HG03159 (cell line): Measurements from ENCODE around the gene REC114.
"Not testable (repeated sequence)": the region's sequence is repeated elsewhere in the genome, so short reads cannot be mapped to it uniquely, and the experiment has no call there.

Experiments used
- ATAC-seq: cut with Tn5 transposase; IDR thresholded peaks from one replicate; pipeline ENCODE4 v1.9.1; 2021; ENCODE audit warnings: mild to moderate bottlenecking, moderate library complexity; ENCODE audit not compliant: unreplicated experiment

REC114 gene

GRCh38 chr15:73522011-73522410 is 79.0 kb downstream of the REC114 start:
- ATAC-seq: no peak

- ATAC-seq: no peak
These were observed 82.0 kb downstream of the REC114 start for GRCh38 chr15:73524919-73525318.

GRCh38 chr15:73527598-73527997 is 84.6 kb downstream of the REC114 start:
- no peak for ATAC-seq

GRCh38 chr15:73530649-73531048 is 87.7 kb downstream of the REC114 start:
- ATAC-seq: no peak

- no peak for ATAC-seq
These were observed 95.2 kb downstream of the REC114 start for GRCh38 chr15:73538123-73538522.

GRCh38 chr15:73538563-73539211 is 95.7 kb downstream of the REC114 start:
- no peak for ATAC-seq

- no peak for ATAC-seq
These were observed 96.5 kb downstream of the REC114 start for GRCh38 chr15:73539212-73540128.

- no peak for ATAC-seq
These were observed 97.2 kb downstream of the REC114 start for GRCh38 chr15:73540161-73540560.

- ATAC-seq: no peak
These were observed 98.5 kb downstream of the REC114 start for GRCh38 chr15:73541479-73541878.

GRCh38 chr15:73548925-73549324 is 106.0 kb downstream of the REC114 start:
- not testable (repeated sequence) for ATAC-seq

GRCh38 chr15:73550190-73550589 is 107.2 kb downstream of the REC114 start:
- ATAC-seq: no peak

- no peak for ATAC-seq
These were observed 112.1 kb downstream of the REC114 start for GRCh38 chr15:73555080-73555479.

- no peak for ATAC-seq
These were observed 115.6 kb downstream of the REC114 start for GRCh38 chr15:73558529-73558928.

- ATAC-seq: no peak
These were observed 117.6 kb downstream of the REC114 start for GRCh38 chr15:73560501-73561117.

GRCh38 chr15:73564255-73564654 is 121.3 kb downstream of the REC114 start:
- no peak for ATAC-seq

- no peak for ATAC-seq
These were observed 124.1 kb downstream of the REC114 start for GRCh38 chr15:73567020-73567419.

GRCh38 chr15:73568564-73569280 is 125.8 kb downstream of the REC114 start:
- ATAC-seq: no peak

GRCh38 chr15:73569361-73569760 is 126.4 kb downstream of the REC114 start:
- no peak for ATAC-seq

GRCh38 chr15:73570355-73571032 is 127.5 kb downstream of the REC114 start:
- ATAC-seq: no peak

- no peak for ATAC-seq
These were observed 128.4 kb downstream of the REC114 start for GRCh38 chr15:73571346-73571745.

- ATAC-seq: no peak
These were observed 129.3 kb downstream of the REC114 start for GRCh38 chr15:73572296-73572695.
